Neural progenitor cell (in vitro differentiated cells): Measurements from ENCODE around the gene GRIN2A. TPM values are rescaled to one million over a fixed set of nuclear protein-coding genes. Genes with fewer than 3 reads are reported as not detected.

ENCODE experiments used
- DNase-seq: peaks from one replicate; pipeline ENCODE4 v3.0.0-alpha.2; 2016; ENCODE audit warnings: low spot score
- H2AFZ ChIP-seq: fragments of 200-600 bp; sonication (generic); replicated peaks from 2 replicates; pipeline ENCODE4 v1.6.1; 2016; ENCODE audit warnings: antibody characterized with exemption
- H3F3A ChIP-seq: fragments of 200-600 bp; sonication (generic); 2 replicates; pipeline ENCODE4 v1.6.1; 2016; ENCODE audit warnings: antibody characterized with exemption, low read depth
- H3K27ac ChIP-seq: fragments of 200-600 bp; sonication (generic); 2 replicates; pipeline ENCODE4 v1.5.1; 2016; ENCODE audit warnings: mild to moderate bottlenecking
- H3K27me3 ChIP-seq: fragments of 200-600 bp; sonication (generic); 2 replicates; pipeline ENCODE4 v1.6.1; 2016; ENCODE audit warnings: mild to moderate bottlenecking, moderate library complexity
- H3K36me3 ChIP-seq: fragments of 200-600 bp; sonication (generic); 2 replicates; pipeline ENCODE4 v1.5.1; 2016
- H3K4me1 ChIP-seq: fragments of 200-600 bp; sonication (generic); 2 replicates; pipeline ENCODE4 v1.6.1; 2016; ENCODE audit warnings: mixed run types
- H3K4me2 ChIP-seq: fragments of 200-600 bp; sonication (generic); 2 replicates; pipeline ENCODE4 v1.6.1; 2016
- H3K4me3 ChIP-seq: fragments of 200-600 bp; sonication (generic); 2 replicates; pipeline ENCODE4 v1.5.1; 2016
- H3K79me2 ChIP-seq: fragments of 200-600 bp; sonication (generic); 2 replicates; pipeline ENCODE4 v1.6.1; 2016; ENCODE audit warnings: low read depth
- H3K9ac ChIP-seq: fragments of 200-600 bp; sonication (generic); 2 replicates; pipeline ENCODE4 v1.6.1; 2016
- H3K9me3 ChIP-seq: fragments of 200-600 bp; sonication (generic); 2 replicates; pipeline ENCODE4 v1.5.1; 2016; ENCODE audit warnings: low read depth
- H4K20me1 ChIP-seq: fragments of 200-600 bp; sonication (generic); 2 replicates; pipeline ENCODE4 v1.6.1; 2016; ENCODE audit warnings: low read depth
- H3K27ac Mint-ChIP-seq: 3 replicates; pipeline ENCODE4 v1.8.0; 2021; ENCODE audit warnings: mixed read lengths
- H3K27me3 Mint-ChIP-seq: 2 replicates; pipeline ENCODE4 v1.8.0; 2022; ENCODE audit warnings: low read depth, mild to moderate bottlenecking, inconsistent platforms, moderate library complexity, mixed read lengths; ENCODE audit not compliant: insufficient read depth
- H3K36me3 Mint-ChIP-seq: 3 replicates; pipeline ENCODE4 v1.8.0; 2021; ENCODE audit warnings: mixed read lengths
- H3K4me1 Mint-ChIP-seq: 3 replicates; pipeline ENCODE4 v1.8.0; 2021; ENCODE audit warnings: mixed read lengths
- H3K4me3 Mint-ChIP-seq: 3 replicates; pipeline ENCODE4 v1.8.0; 2021; ENCODE audit warnings: mild to moderate bottlenecking, moderate library complexity, mixed read lengths
- H3K9me3 Mint-ChIP-seq: 3 replicates; pipeline ENCODE4 v1.8.0; 2020; ENCODE audit warnings: mixed read lengths
- EZH2 ChIP-seq: fragments of 200-600 bp; sonication (generic); IDR thresholded peaks from 2 replicates; pipeline ENCODE4 v1.6.1; 2017; ENCODE audit warnings: antibody characterized with exemption, mild to moderate bottlenecking, moderate library complexity
- EZH2phosphoT487 ChIP-seq: fragments of 200-600 bp; sonication (generic); IDR thresholded peaks from 2 replicates; pipeline ENCODE4 v1.6.1; 2017; ENCODE audit warnings: antibody characterized with exemption
- total RNA-seq: library from RNA; depleted of rRNA; stranded (reverse); fragments of >200 nt; gene quantifications from 2 replicates; pipeline ENCODE4 v1.2.3, GENCODE V29; 2015; ENCODE audit warnings: low replicate concordance
- TF ChIP-seq, protein P1 (sequence below): fragments of 200-600 bp; sonication (generic); IDR thresholded peaks from 2 replicates; pipeline ENCODE4 v1.5.1; 2017; ENCODE audit warnings: antibody characterized with exemption, mild to moderate bottlenecking

GRIN2A gene
- total RNA-seq, 1 donor from 2014 or later, result 1.6 TPM

DNA sequence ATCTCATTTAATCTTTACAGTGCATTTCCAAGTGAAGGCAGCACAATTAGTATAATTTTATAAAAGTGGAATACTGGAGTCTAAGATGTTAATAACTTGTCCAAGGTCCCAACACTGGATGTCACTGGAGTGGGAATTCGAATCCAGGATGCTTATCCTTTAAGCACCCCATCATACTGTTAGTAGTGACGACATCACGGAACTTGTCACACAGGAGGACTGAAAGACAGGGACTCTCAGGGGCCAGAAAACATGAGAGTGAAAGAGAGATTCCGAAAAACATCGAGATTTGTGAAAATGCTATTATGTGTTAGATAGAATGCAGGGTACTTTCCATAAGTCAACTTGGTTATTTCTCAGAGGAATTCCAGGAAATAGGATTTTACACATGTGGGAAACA, 374.0 kb downstream of the GRIN2A start:
- Mint-ChIP-seq H3K27ac (no peak overlapping the region), H3K4me3 (no peak overlapping the region), H3K27me3 (peaks cover 2% of the 10 kb centered on the region), H3K36me3 (no peaks in the 10 kb centered on the region), H3K9me3 (no peaks in the 10 kb centered on the region), H3K4me1 (no peaks in the 10 kb centered on the region)
- DNase-seq, result no peak
- no peak overlapping the region for H2AFZ ChIP-seq
- H3K9ac ChIP-seq, result no peak overlapping the region
- TF ChIP-seq EZH2phosphoT487 (no peak), EZH2 (no peak)
- TF ChIP-seq, protein P1, sequence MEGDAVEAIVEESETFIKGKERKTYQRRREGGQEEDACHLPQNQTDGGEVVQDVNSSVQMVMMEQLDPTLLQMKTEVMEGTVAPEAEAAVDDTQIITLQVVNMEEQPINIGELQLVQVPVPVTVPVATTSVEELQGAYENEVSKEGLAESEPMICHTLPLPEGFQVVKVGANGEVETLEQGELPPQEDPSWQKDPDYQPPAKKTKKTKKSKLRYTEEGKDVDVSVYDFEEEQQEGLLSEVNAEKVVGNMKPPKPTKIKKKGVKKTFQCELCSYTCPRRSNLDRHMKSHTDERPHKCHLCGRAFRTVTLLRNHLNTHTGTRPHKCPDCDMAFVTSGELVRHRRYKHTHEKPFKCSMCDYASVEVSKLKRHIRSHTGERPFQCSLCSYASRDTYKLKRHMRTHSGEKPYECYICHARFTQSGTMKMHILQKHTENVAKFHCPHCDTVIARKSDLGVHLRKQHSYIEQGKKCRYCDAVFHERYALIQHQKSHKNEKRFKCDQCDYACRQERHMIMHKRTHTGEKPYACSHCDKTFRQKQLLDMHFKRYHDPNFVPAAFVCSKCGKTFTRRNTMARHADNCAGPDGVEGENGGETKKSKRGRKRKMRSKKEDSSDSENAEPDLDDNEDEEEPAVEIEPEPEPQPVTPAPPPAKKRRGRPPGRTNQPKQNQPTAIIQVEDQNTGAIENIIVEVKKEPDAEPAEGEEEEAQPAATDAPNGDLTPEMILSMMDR, result no peak
- H4K20me1 ChIP-seq, result no peaks in the 10 kb centered on the region
- no peak overlapping the region for H3K4me2 ChIP-seq
- H3F3A ChIP-seq, result no peaks in the 10 kb centered on the region
- peaks cover 3% of the 10 kb centered on the region for H3K4me1 ChIP-seq
- H3K36me3 ChIP-seq, result no peaks in the 10 kb centered on the region
- no peaks in the 10 kb centered on the region for H3K9me3 ChIP-seq
- H3K27me3 ChIP-seq, result no peaks in the 10 kb centered on the region
- no peak overlapping the region for H3K27ac ChIP-seq
- H3K79me2 ChIP-seq, result no peaks in the 10 kb centered on the region
- no peak overlapping the region for H3K4me3 ChIP-seq

DNA sequence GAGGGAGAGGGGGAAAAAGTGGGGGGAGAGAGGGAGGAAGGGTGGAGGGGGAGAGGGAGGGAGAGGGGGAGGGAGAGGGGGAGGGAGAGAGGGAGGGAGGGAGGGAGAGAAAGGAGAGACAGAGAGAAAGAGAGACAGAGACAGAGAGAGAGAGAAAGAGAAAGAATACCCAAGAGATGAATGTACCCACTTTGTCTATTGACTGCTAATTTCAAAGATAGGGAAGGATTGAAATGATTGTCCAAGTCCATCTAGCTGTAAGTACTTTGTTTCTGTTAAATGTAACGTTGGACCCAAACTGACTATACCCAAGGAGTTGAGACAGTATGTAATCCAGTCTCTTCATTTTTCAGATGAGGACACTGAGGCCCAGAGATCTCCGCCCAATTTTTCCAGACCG, 374.9 kb downstream of the GRIN2A start:
- Histone ChIP-seq H4K20me1 (no peaks in the 10 kb centered on the region), H3K9me3 (no peaks in the 10 kb centered on the region), H3K4me3 (no peak overlapping the region), H3K27me3 (no peaks in the 10 kb centered on the region), H3K4me1 (no peaks in the 10 kb centered on the region), H3K79me2 (no peaks in the 10 kb centered on the region), H3F3A (no peaks in the 10 kb centered on the region), H2AFZ (no peak overlapping the region), H3K36me3 (no peaks in the 10 kb centered on the region), H3K9ac (no peak overlapping the region), H3K27ac (no peak overlapping the region), H3K4me2 (no peak overlapping the region)
- Mint-ChIP-seq H3K4me1 (no peaks in the 10 kb centered on the region), H3K27ac (no peak overlapping the region), H3K27me3 (peaks cover 2% of the 10 kb centered on the region), H3K9me3 (no peaks in the 10 kb centered on the region), H3K36me3 (no peaks in the 10 kb centered on the region), H3K4me3 (no peak overlapping the region)
- TF ChIP-seq EZH2, result no peak
- no peak for TF ChIP-seq EZH2phosphoT487
- TF ChIP-seq, protein P1, result no peak
- no peak for DNase-seq

DNA sequence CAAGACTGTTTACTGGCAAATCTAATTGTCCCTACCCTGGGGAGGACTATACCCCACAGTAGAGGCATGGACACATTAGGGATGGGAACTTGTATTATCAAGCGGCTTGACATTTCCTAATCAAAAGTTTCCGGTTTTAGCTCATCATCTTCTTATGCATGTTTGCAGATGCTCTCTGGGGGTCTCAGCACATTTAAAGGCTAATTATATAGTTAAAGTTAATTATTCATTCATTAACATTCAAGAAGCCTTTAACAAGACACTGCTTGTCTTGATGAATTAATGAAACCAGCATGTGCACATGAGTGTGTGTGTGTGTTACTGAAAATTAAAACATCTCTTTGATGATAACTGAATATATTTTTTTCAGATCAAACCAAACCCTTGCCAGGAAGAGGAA, 377.1 kb downstream of the GRIN2A start:
- H3K9me3 ChIP-seq, result no peaks in the 10 kb centered on the region
- H3K4me3 ChIP-seq, result no peak overlapping the region
- Mint-ChIP-seq H3K4me3 (no peak overlapping the region), H3K27ac (no peak overlapping the region), H3K36me3 (no peaks in the 10 kb centered on the region), H3K9me3 (peaks cover 6% of the 10 kb centered on the region), H3K27me3 (peaks cover 2% of the 10 kb centered on the region), H3K4me1 (no peaks in the 10 kb centered on the region)
- H4K20me1 ChIP-seq, result no peaks in the 10 kb centered on the region
- no peak for DNase-seq
- H3K36me3 ChIP-seq, result no peaks in the 10 kb centered on the region
- H3K79me2 ChIP-seq, result no peaks in the 10 kb centered on the region
- no peaks in the 10 kb centered on the region for H3K27me3 ChIP-seq
- H3K4me2 ChIP-seq, result no peak overlapping the region
- H3K9ac ChIP-seq, result no peak overlapping the region
- H3K27ac ChIP-seq, result no peak overlapping the region
- H2AFZ ChIP-seq, result no peak overlapping the region
- TF ChIP-seq, protein P1, result no peak
- TF ChIP-seq EZH2, result no peak
- TF ChIP-seq EZH2phosphoT487, result no peak
- no peaks in the 10 kb centered on the region for H3F3A ChIP-seq
- no peaks in the 10 kb centered on the region for H3K4me1 ChIP-seq
